OCI-LY7 (cell line): Measurements from ENCODE around the gene PICALM.

ENCODE experiments used
- EZH2phosphoT487 ChIP-seq: fragments of 200-600 bp; sonication (generic); IDR thresholded peaks from 2 replicates; pipeline ENCODE4 v1.6.1; 2018; ENCODE audit warnings: low read depth, borderline replicate concordance, mild to moderate bottlenecking, mixed run types, antibody characterized with exemption, low read length, moderate library complexity, mixed read lengths
- TF ChIP-seq, protein P1 (sequence below): fragments of 200-600 bp; sonication (generic); conservative IDR thresholded peaks from 2 replicates; pipeline ENCODE4 v1.5.1; 2014; ENCODE audit warnings: mild to moderate bottlenecking, antibody characterized with exemption, low read length, moderate library complexity, mixed read lengths

DNA sequence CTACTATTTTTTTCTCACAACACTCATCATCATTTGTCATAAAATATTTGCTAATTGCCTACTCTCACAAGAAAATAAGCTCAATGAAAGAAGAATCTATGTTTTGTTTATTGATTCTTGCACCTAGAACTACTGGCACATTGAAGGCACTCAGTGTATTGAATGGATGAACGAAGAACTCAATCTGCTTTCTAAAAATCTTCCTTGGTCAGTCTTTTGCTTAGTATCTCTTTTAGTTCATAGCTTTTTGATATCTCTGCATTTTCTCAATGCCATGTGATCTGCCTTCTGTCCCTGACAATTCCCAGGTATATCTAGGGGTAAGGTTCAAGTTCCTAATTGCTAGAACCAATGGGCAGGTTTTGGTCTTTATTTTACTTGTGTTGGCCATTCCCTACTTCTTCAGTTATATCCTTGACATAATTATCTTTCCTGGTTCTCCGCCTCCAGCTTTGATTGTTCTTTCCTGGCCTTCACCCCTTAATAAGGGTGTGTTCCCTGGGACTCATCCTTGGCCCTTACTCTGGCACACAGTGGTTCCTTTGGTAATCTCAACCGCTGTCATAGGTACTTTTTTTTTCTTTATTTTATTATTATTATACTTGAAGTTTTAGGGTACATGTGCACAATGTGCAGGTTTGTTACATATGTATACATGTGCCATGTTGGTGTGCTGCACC is 117.3 kb downstream of the PICALM start:
- TF ChIP-seq, protein P1, sequence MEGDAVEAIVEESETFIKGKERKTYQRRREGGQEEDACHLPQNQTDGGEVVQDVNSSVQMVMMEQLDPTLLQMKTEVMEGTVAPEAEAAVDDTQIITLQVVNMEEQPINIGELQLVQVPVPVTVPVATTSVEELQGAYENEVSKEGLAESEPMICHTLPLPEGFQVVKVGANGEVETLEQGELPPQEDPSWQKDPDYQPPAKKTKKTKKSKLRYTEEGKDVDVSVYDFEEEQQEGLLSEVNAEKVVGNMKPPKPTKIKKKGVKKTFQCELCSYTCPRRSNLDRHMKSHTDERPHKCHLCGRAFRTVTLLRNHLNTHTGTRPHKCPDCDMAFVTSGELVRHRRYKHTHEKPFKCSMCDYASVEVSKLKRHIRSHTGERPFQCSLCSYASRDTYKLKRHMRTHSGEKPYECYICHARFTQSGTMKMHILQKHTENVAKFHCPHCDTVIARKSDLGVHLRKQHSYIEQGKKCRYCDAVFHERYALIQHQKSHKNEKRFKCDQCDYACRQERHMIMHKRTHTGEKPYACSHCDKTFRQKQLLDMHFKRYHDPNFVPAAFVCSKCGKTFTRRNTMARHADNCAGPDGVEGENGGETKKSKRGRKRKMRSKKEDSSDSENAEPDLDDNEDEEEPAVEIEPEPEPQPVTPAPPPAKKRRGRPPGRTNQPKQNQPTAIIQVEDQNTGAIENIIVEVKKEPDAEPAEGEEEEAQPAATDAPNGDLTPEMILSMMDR: no peak
- TF ChIP-seq EZH2phosphoT487: no peak
